ENCODE data around the gene SPATA13. TPM values are rescaled to one million over a fixed set of nuclear protein-coding genes. Genes with fewer than 3 reads are reported as not detected.

SPATA13 gene
- polyA plus RNA-seq, 1 experiment = 3.6 TPM

GRCh38 chr13:24150572-24150971 lies 9.9 kb upstream of the SPATA13 start:
- POLR2A ChIA-PET = no interaction called here
- H3K4me3 ChIP-seq (ENCODE audit: low read depth, low read length) = no peak overlapping the region
- no peaks in the 10 kb centered on the region for H3K36me3 ChIP-seq (ENCODE audit: control insufficient read depth, insufficient read depth, low read length)
- no peaks in the 10 kb centered on the region for H3K27me3 ChIP-seq (ENCODE audit: control insufficient read depth, insufficient read depth, low read length)
- DNase-seq (ENCODE audit: low read depth) = no peak
- no peak for TF ChIP-seq CTCF (IDR thresholded peaks at IDR 0.05; ENCODE audit: insufficient read depth, low read depth, low read length)
- CTCF ChIA-PET = interaction anchor here (1.7 kb wide), 1 partner anchor 97 kb away, joined by 5 read pairs; no protein-coding TSS in a partner anchor

- ChIA-PET POLR2A (no interaction called here), CTCF (interaction anchor here (1.7 kb wide), 1 partner anchor 99 kb away, joined by 5 read pairs; no protein-coding TSS in a partner anchor)
- Histone ChIP-seq H3K27me3 (ENCODE audit: control insufficient read depth, insufficient read depth, low read length) (no peaks in the 10 kb centered on the region), H3K4me3 (ENCODE audit: low read depth, low read length) (no peak overlapping the region), H3K36me3 (ENCODE audit: control insufficient read depth, insufficient read depth, low read length) (no peaks in the 10 kb centered on the region)
- TF ChIP-seq CTCF (IDR thresholded peaks at IDR 0.05; ENCODE audit: insufficient read depth, low read depth, low read length) = no peak
- DNase-seq (ENCODE audit: low read depth) = no peak
Measured at GRCh38 chr13:24151864-24152263, 8.7 kb upstream of the SPATA13 start.

DNA sequence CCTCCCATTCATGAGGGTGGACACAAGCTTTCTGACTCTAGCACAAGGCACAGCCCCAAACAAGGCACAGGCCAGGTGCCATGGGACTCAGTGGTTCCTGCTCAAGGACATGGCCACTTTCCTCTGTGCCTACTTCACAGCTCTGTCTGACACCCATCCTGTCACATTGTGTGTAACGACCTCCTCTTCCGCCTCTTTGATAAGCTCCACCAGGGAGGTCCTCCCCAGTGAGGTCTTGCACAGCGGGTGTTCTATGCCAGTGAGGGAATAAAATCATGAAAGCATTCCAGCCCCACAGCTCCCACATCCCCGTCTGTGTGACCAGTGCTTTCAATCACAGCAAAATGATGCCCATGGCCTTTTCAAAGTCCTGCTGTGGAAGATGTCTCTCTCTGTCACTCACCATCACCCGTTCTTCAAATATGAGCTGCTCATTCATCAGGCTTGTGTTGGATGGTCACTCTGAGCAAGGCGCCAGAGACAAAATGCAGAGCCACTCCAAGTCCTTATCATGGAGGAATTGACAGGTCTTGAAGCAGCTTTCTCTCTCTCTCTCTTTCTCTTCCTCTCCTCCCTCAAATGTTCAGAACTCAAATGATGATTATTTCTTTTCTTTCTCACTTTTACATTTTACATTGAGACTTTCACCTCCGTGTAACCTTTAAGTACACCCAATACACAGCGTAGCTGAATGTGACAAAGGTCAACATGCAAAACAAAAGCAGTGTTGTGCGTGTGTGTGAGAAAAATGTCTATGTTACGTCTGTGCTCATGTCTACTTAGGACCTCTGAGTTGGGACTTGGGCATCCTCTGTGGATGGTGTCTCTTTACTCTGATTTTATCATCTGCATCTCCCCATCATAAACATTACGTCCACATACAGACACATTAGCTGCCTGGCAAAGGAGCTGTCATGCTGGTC lies 8.0 kb upstream of the SPATA13 start:
- Histone ChIP-seq H3K4me3 (ENCODE audit: low read depth, low read length) (no peak overlapping the region), H3K27me3 (ENCODE audit: control insufficient read depth, insufficient read depth, low read length) (no peaks in the 10 kb centered on the region), H3K36me3 (ENCODE audit: control insufficient read depth, insufficient read depth, low read length) (no peaks in the 10 kb centered on the region)
- POLR2A ChIA-PET = no interaction called here
- CTCF ChIA-PET = interaction anchor here (0.9 kb wide), 1 partner anchor 130 kb away, joined by 3 read pairs; no protein-coding TSS in a partner anchor
- no peak for TF ChIP-seq CTCF (IDR thresholded peaks at IDR 0.05; ENCODE audit: insufficient read depth, low read depth, low read length)
- DNase-seq (ENCODE audit: low read depth) = no peak

GRCh38 chr13:24153347-24153746 lies 7.2 kb upstream of the SPATA13 start:
- no peak overlapping the region for H3K4me3 ChIP-seq (ENCODE audit: low read depth, low read length)
- CTCF ChIA-PET = interaction anchor here (0.9 kb wide), 1 partner anchor 131 kb away, joined by 3 read pairs; no protein-coding TSS in a partner anchor
- POLR2A ChIA-PET = no interaction called here
- TF ChIP-seq CTCF (IDR thresholded peaks at IDR 0.05; ENCODE audit: insufficient read depth, low read depth, low read length) = no peak
- no peaks in the 10 kb centered on the region for H3K36me3 ChIP-seq (ENCODE audit: control insufficient read depth, insufficient read depth, low read length)
- no peak for DNase-seq (ENCODE audit: low read depth)
- H3K27me3 ChIP-seq (ENCODE audit: control insufficient read depth, insufficient read depth, low read length) = no peaks in the 10 kb centered on the region

DNA sequence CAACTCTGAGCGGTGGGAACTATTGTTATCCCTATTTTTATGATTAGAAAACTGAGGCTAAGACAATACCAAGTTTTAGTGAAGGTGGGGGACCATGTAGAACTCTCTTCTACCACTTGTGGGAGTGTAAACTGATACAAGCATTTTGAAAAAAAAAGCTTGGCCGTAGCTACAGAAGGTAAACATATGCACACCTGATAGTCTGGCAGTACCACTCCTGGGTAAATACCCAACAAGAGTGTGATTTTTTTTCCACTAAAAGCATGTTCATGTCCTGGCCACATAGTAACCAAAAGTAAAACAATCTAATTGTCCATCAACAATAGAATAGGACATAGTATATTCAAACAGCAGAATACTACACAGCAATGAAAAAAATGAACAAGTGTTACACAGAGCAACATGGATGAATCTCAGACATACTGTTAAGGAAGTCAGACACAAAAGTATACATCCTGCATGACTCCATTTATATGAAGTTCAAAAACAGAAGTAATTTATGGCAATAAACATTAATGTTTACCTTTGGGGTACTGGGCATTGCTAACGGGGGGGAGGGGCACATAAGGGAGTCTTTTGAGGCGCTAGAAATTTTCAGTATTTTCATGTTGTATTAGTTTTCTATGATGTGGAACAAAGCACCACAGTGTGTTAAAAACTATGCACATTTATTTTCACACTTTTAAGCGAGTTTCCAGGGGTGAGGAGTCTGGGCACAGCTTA lies 6.4 kb upstream of the SPATA13 start:
- ChIA-PET POLR2A (no interaction called here), CTCF (interaction anchor here (0.9 kb wide), 1 partner anchor 132 kb away, joined by 3 read pairs; no protein-coding TSS in a partner anchor)
- DNase-seq (ENCODE audit: low read depth) = no peak
- Histone ChIP-seq H3K36me3 (ENCODE audit: control insufficient read depth, insufficient read depth, low read length) (no peaks in the 10 kb centered on the region), H3K27me3 (ENCODE audit: control insufficient read depth, insufficient read depth, low read length) (no peaks in the 10 kb centered on the region), H3K4me3 (ENCODE audit: low read depth, low read length) (no peak overlapping the region)
- TF ChIP-seq CTCF (IDR thresholded peaks at IDR 0.05; ENCODE audit: insufficient read depth, low read depth, low read length) = no peak
